Thyroid gland (tissue), 4 donors: Measurements from ENCODE around the gene ZRANB3.

Experiments
- CTCF ChIP-seq, 6 experiments: fragments of 200-600 bp in 3 of 6; fragments of 450-650 bp in 3 of 6; sonication (generic) in 3 of 6; IDR thresholded peaks; one replicate each; pipeline ENCODE4 v1.5.1; 2016 to 2019; ENCODE audit warnings: antibody characterized with exemption in 6 of 6, mild to moderate bottlenecking in 2 of 6, inconsistent platforms in 1 of 6, moderate library complexity in 1 of 6
- POLR2A ChIP-seq, 2 donors: fragments of 450-650 bp; IDR thresholded peaks; one replicate each; pipeline ENCODE4 v1.6.1; 2017; ENCODE audit warnings: antibody characterized with exemption in 2 of 2, mild to moderate bottlenecking in 2 of 2, moderate library complexity in 1 of 2

GRCh38 chr2:135530313-135531230 is at the start of gene ZRANB3:
- TF ChIP-seq CTCF (IDR thresholded peaks at IDR 0.05) (peak in 1 of 6 experiments; percentile 7), POLR2A (IDR thresholded peaks at IDR 0.05) (no peak)
